Adrenal gland (tissue), 12 donors: ENCODE measurements around the gene CHD1. TPM values are rescaled to one million over a fixed set of nuclear protein-coding genes. Genes with fewer than 3 reads are reported as not detected.

Experiments
- DNase-seq, 7 donors: peaks; one replicate each; pipeline ENCODE4 v3.0.0-alpha.2; 2019 to 2020
- H3K27ac ChIP-seq, 5 donors: fragments of 200-600 bp; sonication (generic) in 4 of 5; 1 replicate in 3 of 5; 2 replicates in 2 of 5; pipeline versions ENCODE4 v1.5.1 to v1.8.0; 2016 to 2020; ENCODE audit warnings: mild to moderate bottlenecking in 1 of 5
- H3K27me3 ChIP-seq: fragments of 200-600 bp; 2 replicates; pipeline ENCODE4 v1.8.0; 2021
- H3K36me3 ChIP-seq, 2 donors: fragments of 200-600 bp; replicated peaks in 1 of 2; 1 replicate in 1 of 2; 2 replicates in 1 of 2; pipeline versions ENCODE4 v1.5.1 to v1.8.0; 2018 to 2022
- H3K4me1 ChIP-seq, 2 donors: fragments of 200-600 bp; replicated peaks in 1 of 2; 1 replicate in 1 of 2; 2 replicates in 1 of 2; pipeline versions ENCODE4 v1.5.1 to v1.8.0; 2018 to 2021
- H3K4me3 ChIP-seq, 4 donors: fragments of 200-600 bp; sonication (generic) in 3 of 4; one replicate each; pipeline ENCODE4 v1.5.1; 2016 to 2018
- H3K9me3 ChIP-seq, 3 donors: fragments of 200-600 bp; sonication (generic) in 1 of 3; replicated peaks in 1 of 3; 1 replicate in 2 of 3; 2 replicates in 1 of 3; pipeline versions ENCODE4 v1.5.1 to v1.8.0; 2016 to 2021
- CTCF ChIP-seq, 6 experiments: fragments of 450-650 bp in 4 of 6; fragments of 200-600 bp in 2 of 6; sonication (generic) in 1 of 6; IDR thresholded peaks; 1 replicate in 5 of 6; 2 replicates in 1 of 6; pipeline versions ENCODE4 v1.5.1 to v1.8.0; 2016 to 2021; ENCODE audit warnings: antibody characterized with exemption in 6 of 6, mild to moderate bottlenecking in 2 of 6, moderate library complexity in 1 of 6
- POLR2A ChIP-seq, 2 donors: fragments of 450-650 bp; IDR thresholded peaks; one replicate each; pipeline ENCODE4 v1.6.1; 2017; ENCODE audit warnings: antibody characterized with exemption in 2 of 2, mild to moderate bottlenecking in 2 of 2, moderate library complexity in 1 of 2
- WGBS, 4 donors: extraction: QIAGEN DNeasy Blood & Tissue Kit in 2 of 4; methylation state at CpG; one replicate each; pipeline versions ENCODE4 v1.1.5 to v1.1.7; 2013 to 2017; 5-methylcytosine and 5-hydroxymethylcytosine counted together
- intact Hi-C, 2 donors: fragments of 100-400 bp; cut with DNase I; formaldehyde crosslinking; loops; one replicate each; pipeline versions ENCODE4 v1.14.1 to v1.15.0; 2022 to 2023
- polyA plus RNA-seq, 3 donors: library from polyadenylated mRNA; stranded (reverse); fragments of 200-250 nt in 2 of 3; fragments of 350-450 nt in 1 of 3; fragmentation: Illumina TruSeq in 1 of 3; extraction: RNeasy Lipid Tissue Mini Kit (QIAGEN cat#74804) in 1 of 3; gene quantifications; one replicate each; pipeline ENCODE4 v1.2.3, GENCODE V29; 2013 to 2014
- total RNA-seq, 9 donors: library from RNA; depleted of rRNA in 4 of 9; stranded (reverse); fragments of >200 nt in 4 of 9; fragments of 120-200 nt in 1 of 9; fragmentation: NEBNext Ultra II Directional in 1 of 9; extraction: Animal tissue kit (Norgen Biotek cat#: 25700) in 1 of 9; gene quantifications; one replicate each; pipeline versions ENCODE4 v1.1.0 to v1.2.4, GENCODE V29; 2013 to 2023
- donor health status: healthy with polysubstance abuse.
- donor health status: Bipolar disorder and iron deficiency.
- donor health status: DM: yes; HTN: yes; CAD: no.
- donor health status: DM: no; HTN: no; CAD: no.
- donor health status: DM: no; HTN: no; CAD: no.
- donor health status: DM: yes; HTN: yes; CAD: no.

CHD1 gene
- total and polyA plus RNA-seq, 12 donors: 16.0 to 64.9 (median 27.9) TPM

GRCh38 chr5:98846520-98846919 is 82.3 kb downstream of the CHD1 start:
- Histone ChIP-seq H3K27me3 (no peaks in the 10 kb centered on the region), H3K27ac (no peak overlapping the region), H3K36me3 (no peaks in the 10 kb centered on the region), H3K9me3 (no peaks in the 10 kb centered on the region), H3K4me1 (peaks cover 0 to 8% of the 10 kb centered on the region in 2 donors), H3K4me3 (no peak overlapping the region)
- WGBS, 4 donors: 94 to 100% (median 97%) methylated on average over 3 of the region's 3 CpGs
- intact Hi-C loops: no loop called here
- TF ChIP-seq CTCF (IDR thresholded peaks at IDR 0.05) (no peak), POLR2A (IDR thresholded peaks at IDR 0.05) (no peak)
- DNase-seq: no peak

GRCh38 chr5:98845878-98846277 is 82.9 kb downstream of the CHD1 start:
- intact Hi-C loops: no loop called here
- Histone ChIP-seq H3K27ac (no peak overlapping the region), H3K36me3 (no peaks in the 10 kb centered on the region), H3K4me3 (no peak overlapping the region), H3K27me3 (no peaks in the 10 kb centered on the region), H3K4me1 (peaks cover 0 to 8% of the 10 kb centered on the region in 2 donors), H3K9me3 (no peaks in the 10 kb centered on the region)
- no peak for DNase-seq
- TF ChIP-seq POLR2A (IDR thresholded peaks at IDR 0.05): no peak
- TF ChIP-seq CTCF (IDR thresholded peaks at IDR 0.05): no peak
- 93 to 98% (median 94%) methylated on average over 3 to 8 of the region's 8 CpGs for WGBS, 4 donors

GRCh38 chr5:98844865-98845264 is 83.9 kb downstream of the CHD1 start:
- H3K27me3 ChIP-seq: no peaks in the 10 kb centered on the region
- no peaks in the 10 kb centered on the region for H3K9me3 ChIP-seq
- H3K4me1 ChIP-seq: peaks cover 0 to 4% of the 10 kb centered on the region in 2 donors
- no peak overlapping the region for H3K27ac ChIP-seq
- H3K36me3 ChIP-seq: no peaks in the 10 kb centered on the region
- TF ChIP-seq POLR2A (IDR thresholded peaks at IDR 0.05): no peak
- intact Hi-C loops: no loop called here
- H3K4me3 ChIP-seq: no peak overlapping the region
- DNase-seq: no peak
- 86 to 99% (median 95%) methylated on average over 6 of the region's 6 CpGs for WGBS, 4 donors

GRCh38 chr5:98843481-98843880 is 85.3 kb downstream of the CHD1 start:
- TF ChIP-seq CTCF (IDR thresholded peaks at IDR 0.05) (no peak), POLR2A (IDR thresholded peaks at IDR 0.05) (no peak)
- no peaks in the 10 kb centered on the region for H3K27me3 ChIP-seq
- H3K4me1 ChIP-seq: no peaks in the 10 kb centered on the region
- intact Hi-C loops: no loop called here
- H3K27ac ChIP-seq: no peak overlapping the region
- no peak overlapping the region for H3K4me3 ChIP-seq
- DNase-seq: no peak
- H3K36me3 ChIP-seq: no peaks in the 10 kb centered on the region
- H3K9me3 ChIP-seq: no peaks in the 10 kb centered on the region
- 90 to 100% (median 93%) methylated on average over 3 of the region's 3 CpGs for WGBS, 4 donors

GRCh38 chr5:98840946-98841345 is 87.9 kb downstream of the CHD1 start:
- Histone ChIP-seq H3K4me3 (no peak overlapping the region), H3K9me3 (no peaks in the 10 kb centered on the region), H3K4me1 (no peaks in the 10 kb centered on the region), H3K27ac (no peak overlapping the region), H3K27me3 (no peaks in the 10 kb centered on the region), H3K36me3 (no peaks in the 10 kb centered on the region)
- TF ChIP-seq CTCF (IDR thresholded peaks at IDR 0.05) (no peak), POLR2A (IDR thresholded peaks at IDR 0.05) (no peak)
- 79 to 93% (median 90%) methylated on average over 1 of the region's 1 CpG for WGBS, 4 donors
- intact Hi-C loops: no loop called here
- DNase-seq: no peak
